ENCODE results near the gene CD53. TPM values are rescaled to one million over a fixed set of nuclear protein-coding genes. Genes with fewer than 3 reads are reported as not detected.
"Not testable (repeated sequence)": the region's sequence is repeated elsewhere in the genome, so short reads cannot be mapped to it uniquely, and the experiment has no call there.

The CD53 gene
- total RNA-seq, 2 donors from 2014 or later, result 5.7 to 12.2 TPM

GRCh38 chr1:110918016-110918415, 45.1 kb downstream of the CD53 start:
- Histone ChIP-seq H3K9me3 (no peaks in the 10 kb centered on the region), H3K27me3 (replicated peaks; ENCODE audit: insufficient read depth) (no peaks in the 10 kb centered on the region), H3K4me1 (replicated peaks) (no peaks in the 10 kb centered on the region), H3K36me3 (no peaks in the 10 kb centered on the region), H3K27ac (no peak overlapping the region), H3K4me3 (no peak overlapping the region)
- TF ChIP-seq POLR2A (IDR thresholded peaks at IDR 0.05) (no peak), POLR2AphosphoS5 (IDR thresholded peaks at IDR 0.05) (no peak), CTCF (IDR thresholded peaks at IDR 0.05) (no peak)
- 75% methylated on average over 1 of the region's 1 CpG for WGBS
- intact Hi-C loops (cut with DNase I), result no loop called here
- no peak for DNase-seq (ENCODE audit: low spot score)

- Histone ChIP-seq H3K36me3 (no peaks in the 10 kb centered on the region), H3K27ac (no peak overlapping the region), H3K4me3 (no peak overlapping the region), H3K27me3 (replicated peaks; ENCODE audit: insufficient read depth) (no peaks in the 10 kb centered on the region), H3K9me3 (no peaks in the 10 kb centered on the region), H3K4me1 (replicated peaks) (no peaks in the 10 kb centered on the region)
- intact Hi-C loops (cut with DNase I), result no loop called here
- DNase-seq (ENCODE audit: low spot score), result no peak
- 97% methylated on average over 1 of the region's 1 CpG for WGBS
- TF ChIP-seq POLR2A (IDR thresholded peaks at IDR 0.05) (no peak), POLR2AphosphoS5 (IDR thresholded peaks at IDR 0.05) (no peak), CTCF (IDR thresholded peaks at IDR 0.05) (no peak)
Observed at GRCh38 chr1:110921953-110922352, 49.0 kb downstream of the CD53 start.

GRCh38 chr1:110927484-110928075, 54.6 kb downstream of the CD53 start:
- Histone ChIP-seq H3K4me3 (no peak overlapping the region), H3K9me3 (no peaks in the 10 kb centered on the region), H3K27ac (no peak overlapping the region), H3K4me1 (replicated peaks) (no peaks in the 10 kb centered on the region), H3K36me3 (no peaks in the 10 kb centered on the region), H3K27me3 (replicated peaks; ENCODE audit: insufficient read depth) (no peaks in the 10 kb centered on the region)
- TF ChIP-seq POLR2AphosphoS5 (IDR thresholded peaks at IDR 0.05) (no peak), POLR2A (IDR thresholded peaks at IDR 0.05) (no peak), CTCF (IDR thresholded peaks at IDR 0.05) (no peak)
- DNase-seq (ENCODE audit: low spot score), result no peak
- intact Hi-C loops (cut with DNase I), result no loop called here
- WGBS, result 63% methylated on average over 2 of the region's 2 CpGs

GRCh38 chr1:110928191-110928590, 55.2 kb downstream of the CD53 start:
- Histone ChIP-seq H3K36me3 (no peaks in the 10 kb centered on the region), H3K4me1 (replicated peaks) (no peaks in the 10 kb centered on the region), H3K4me3 (no peak overlapping the region), H3K27me3 (replicated peaks; ENCODE audit: insufficient read depth) (no peaks in the 10 kb centered on the region), H3K27ac (no peak overlapping the region), H3K9me3 (no peaks in the 10 kb centered on the region)
- WGBS, result 78% methylated on average over 1 of the region's 1 CpG
- no peak for DNase-seq (ENCODE audit: low spot score)
- intact Hi-C loops (cut with DNase I), result no loop called here
- no peak for TF ChIP-seq POLR2AphosphoS5 (IDR thresholded peaks at IDR 0.05)
- no peak for TF ChIP-seq POLR2A (IDR thresholded peaks at IDR 0.05)
- TF ChIP-seq CTCF (IDR thresholded peaks at IDR 0.05), result no peak

GRCh38 chr1:110928904-110929303, 56.0 kb downstream of the CD53 start:
- DNase-seq (ENCODE audit: low spot score), result no peak
- Histone ChIP-seq H3K4me3 (no peak overlapping the region), H3K27me3 (replicated peaks; ENCODE audit: insufficient read depth) (no peaks in the 10 kb centered on the region), H3K4me1 (replicated peaks) (no peaks in the 10 kb centered on the region), H3K9me3 (no peaks in the 10 kb centered on the region), H3K27ac (no peak overlapping the region), H3K36me3 (no peaks in the 10 kb centered on the region)
- intact Hi-C loops (cut with DNase I), result no loop called here
- TF ChIP-seq POLR2A (IDR thresholded peaks at IDR 0.05) (no peak), CTCF (IDR thresholded peaks at IDR 0.05) (no peak), POLR2AphosphoS5 (IDR thresholded peaks at IDR 0.05) (no peak)
- 45% methylated on average over 2 of the region's 2 CpGs for WGBS

GRCh38 chr1:110931097-110931496, 58.1 kb downstream of the CD53 start:
- intact Hi-C loops (cut with DNase I); H3K4me1 ChIP-seq (replicated peaks); H3K4me3 ChIP-seq; H3K27ac ChIP-seq; DNase-seq (ENCODE audit: low spot score); H3K36me3 ChIP-seq; H3K27me3 ChIP-seq (replicated peaks; ENCODE audit: insufficient read depth); H3K9me3 ChIP-seq: not testable (repeated sequence)
- WGBS, result 85% methylated on average over 3 of the region's 3 CpGs
